Stimulated activated CD4-positive, alpha-beta T cell treated with anti-CD3 and anti-CD28 coated beads, Interleukin-15, amount 100 ng/mL, for 48 hours (primary cell): ENCODE results near the gene TRAFD1.
A peak's percentile ranks its signal among the peaks of the same experiment; 100 is the strongest.

Experiments used
- DNase-seq, 2 donors: peaks; one replicate each; pipeline ENCODE4 v3.0.0-alpha.2; 2020; ENCODE audit warnings: low read depth in 2 of 2

Gene TRAFD1

DNA sequence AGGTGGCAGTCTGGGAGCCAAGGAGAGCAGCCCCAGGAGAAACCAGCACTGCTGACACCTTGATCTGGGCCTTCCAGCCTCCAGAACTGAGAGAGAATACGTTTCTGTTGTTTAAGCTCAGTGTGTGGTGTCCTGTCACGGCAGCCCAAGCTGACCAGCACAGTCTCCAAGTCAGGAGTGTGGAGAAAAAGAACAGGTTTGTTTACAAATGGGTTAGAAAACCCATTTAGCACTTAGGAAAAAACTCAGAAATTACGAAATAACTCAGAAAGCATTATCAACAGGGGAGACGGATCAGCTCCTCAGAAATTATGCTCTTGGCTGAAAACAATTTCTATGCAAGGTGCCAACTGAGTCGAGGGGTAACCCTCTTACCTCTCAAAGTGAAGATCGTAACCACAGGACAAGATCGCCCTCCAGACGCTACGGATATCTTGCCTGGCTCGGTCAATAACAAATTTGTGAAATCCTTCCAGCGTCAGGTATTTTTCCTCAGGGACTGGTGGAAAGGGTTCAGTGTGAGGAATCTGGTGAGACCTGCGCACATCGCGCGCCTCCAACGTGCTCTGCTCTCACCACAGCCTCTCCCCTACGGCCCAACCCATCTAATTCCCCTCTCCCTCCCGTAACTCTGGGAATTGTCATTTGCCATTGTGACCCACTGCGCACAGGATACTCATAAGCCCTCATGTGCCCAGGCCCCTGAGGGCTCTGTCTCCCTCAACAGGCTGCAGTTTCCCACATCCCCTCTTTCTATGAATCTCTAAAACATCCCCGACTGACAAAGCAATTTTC, 50.2 kb downstream of the TRAFD1 start:
- DNase-seq = no peak

DNA sequence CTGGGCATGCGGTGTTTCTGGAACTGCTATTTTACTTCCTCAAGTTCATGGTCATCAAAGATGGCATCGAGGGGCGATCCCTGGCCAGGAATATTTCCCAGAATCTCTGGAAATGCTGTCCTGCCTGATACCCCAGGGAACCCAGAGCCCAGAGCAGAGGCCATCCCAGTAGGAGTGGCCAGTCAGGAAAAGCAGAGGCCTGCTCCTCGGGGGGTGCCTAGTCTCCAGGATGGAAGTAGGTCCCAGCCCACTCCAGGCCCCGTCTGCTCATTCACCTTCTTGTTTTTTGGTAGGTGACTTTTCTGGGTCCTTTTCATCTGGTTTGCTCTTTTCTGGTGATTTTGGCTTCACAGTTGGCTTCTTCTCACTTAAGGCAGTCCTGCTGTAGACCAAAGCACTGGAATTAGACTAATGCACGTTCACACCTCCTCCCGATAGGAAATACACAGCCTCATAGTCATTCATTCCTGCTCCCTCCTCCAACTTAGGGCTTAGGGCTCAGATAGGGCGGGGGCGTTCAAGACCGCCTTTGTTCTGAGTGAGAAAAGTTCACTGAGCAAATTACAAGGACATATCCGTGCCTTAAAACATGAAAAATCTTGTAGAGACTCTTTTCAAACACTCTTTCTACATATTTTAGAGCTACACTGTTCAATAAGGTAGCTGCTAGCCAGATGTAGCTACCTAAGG, 51.1 kb downstream of the TRAFD1 start:
- DNase-seq = no peak

DNA sequence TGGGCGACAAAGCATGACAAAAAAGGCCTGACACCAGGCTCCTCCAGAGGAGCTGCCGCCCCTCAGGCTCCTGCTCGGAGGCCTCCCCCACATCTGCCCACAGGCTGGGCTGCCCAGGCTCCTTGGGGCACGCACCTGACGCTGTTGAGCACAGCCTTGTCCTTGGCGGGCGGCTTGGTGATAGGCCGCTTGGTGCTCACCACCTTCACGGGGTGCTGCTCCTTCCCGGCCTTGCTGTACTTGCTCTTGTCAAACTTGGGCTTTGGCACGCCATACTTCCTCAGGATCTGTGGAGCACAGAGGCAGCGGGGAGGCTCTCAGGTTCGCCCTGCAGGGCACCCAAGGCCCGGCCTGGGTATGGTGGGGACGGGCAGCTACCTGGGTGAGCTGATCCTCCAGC, 53.4 kb downstream of the TRAFD1 start:
- no peak for DNase-seq

DNA sequence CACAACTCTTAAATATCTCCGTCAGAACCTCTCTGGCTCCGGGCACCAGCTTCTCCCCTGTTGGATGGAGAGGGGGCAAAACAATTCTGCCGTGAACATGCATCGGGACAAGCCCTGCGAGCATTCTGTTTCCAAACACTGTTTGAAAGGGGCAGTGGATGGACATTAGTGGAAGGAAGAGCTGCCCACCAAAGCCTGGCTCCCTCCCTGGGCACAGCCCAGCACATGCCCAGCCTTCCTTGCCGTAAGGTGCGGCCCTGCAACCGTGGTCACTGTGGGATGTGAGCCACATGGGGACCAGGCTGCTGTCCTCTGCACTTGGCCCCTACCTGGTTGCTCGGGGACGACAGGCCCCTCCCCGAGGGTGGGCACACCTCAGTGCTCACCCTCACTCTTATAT, 54.0 kb downstream of the TRAFD1 start:
- no peak for DNase-seq

DNA sequence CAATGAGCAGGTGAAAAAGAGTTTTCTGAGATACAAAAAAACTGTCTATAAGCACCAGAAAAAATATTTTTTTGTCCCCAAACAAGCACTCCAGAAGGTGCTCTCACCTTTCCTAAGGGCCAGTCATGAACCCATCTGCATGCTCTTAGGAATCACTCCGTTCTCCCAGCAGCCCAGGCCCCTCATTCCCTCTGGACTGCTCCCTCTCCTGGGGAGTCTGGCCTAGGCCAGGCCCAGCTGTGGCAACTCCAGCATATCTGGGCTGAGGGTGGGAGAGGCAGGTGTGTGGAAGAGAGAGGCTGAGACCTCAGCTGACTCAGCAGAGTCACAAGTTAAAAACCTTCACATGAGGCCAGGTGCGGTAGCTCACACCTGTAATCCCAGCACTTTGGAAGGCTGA, 54.6 kb downstream of the TRAFD1 start:
- DNase-seq = no peak

DNA sequence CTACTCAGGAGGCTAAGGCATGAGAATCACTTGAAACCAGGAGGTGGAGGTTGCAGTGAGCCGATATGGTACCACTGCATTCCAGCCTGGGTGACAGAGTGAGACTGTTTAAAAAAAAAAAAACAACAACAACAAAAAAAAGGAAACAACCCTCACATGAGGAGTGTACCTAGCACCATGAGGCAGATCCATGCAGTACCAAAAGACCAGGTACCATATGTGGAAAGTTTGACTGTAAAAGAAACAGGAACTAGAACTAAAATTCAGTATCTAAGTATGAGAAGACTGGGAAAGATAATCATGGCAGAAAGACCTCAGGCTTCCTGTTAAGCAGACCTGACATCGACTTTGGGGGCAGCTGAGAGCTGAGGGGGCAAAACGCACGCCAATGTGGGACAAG, 55.1 kb downstream of the TRAFD1 start:
- no peak for DNase-seq

DNA sequence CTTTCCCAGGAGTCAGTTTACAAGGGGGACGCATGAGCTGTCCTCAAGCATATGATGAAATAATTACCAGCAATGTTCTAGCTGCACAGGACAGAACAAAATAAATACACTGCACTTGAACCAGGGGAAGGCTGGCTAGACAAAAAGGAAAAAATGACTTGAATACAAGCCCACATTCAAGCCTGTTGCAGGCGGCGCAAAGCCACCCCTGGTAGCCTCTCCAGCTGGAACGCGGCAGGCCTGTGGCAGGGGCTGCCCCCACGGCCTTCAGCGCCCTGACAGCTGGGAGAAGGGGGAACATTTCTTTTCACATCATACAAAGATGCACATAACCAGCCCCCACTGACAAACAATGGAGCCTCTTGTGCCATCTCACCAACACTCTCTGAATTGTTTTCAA, 57.1 kb downstream of the TRAFD1 start:
- DNase-seq = no peak

DNA sequence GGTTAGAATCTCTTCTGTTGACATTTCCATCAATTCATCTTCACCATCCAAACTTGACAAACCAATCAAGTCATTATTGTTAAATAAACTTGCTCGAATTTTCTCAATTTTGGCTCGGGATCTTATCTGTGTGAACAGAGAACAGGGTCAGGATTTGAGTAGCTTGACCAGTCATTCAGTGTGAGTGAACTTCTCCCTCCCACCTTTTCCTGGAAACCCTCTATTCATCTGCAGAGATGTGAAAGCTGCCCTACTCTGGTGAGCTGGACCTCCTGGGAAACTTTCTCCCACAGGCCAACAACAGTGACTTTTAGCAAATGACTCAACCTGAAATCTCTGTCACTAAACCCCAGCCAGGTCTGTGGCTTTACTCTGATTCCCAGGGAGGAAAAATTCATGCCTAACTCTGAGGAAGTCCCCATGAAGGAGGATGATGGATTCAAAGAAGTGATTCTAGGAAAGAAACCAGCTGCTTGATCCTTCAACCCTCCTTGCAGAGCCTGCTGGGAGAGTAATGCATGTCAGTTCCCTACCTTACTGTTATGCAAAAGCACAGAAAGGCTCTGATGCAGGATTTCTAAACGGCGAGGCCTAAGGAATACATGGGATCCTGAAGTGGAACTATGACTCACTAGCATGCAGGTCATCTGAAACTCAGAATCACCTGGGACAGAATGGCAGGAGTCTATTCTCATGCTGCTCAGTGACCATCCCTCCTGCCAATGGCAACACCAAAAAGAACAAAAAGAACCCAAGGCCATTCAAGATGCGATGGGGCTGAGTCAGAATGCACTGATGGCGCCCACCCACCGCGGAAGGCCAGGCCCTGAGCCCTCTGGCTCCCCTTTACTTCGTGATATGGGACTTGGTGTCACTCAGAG, 58.0 kb downstream of the TRAFD1 start:
- peak in 1 of 2 donors; percentile 18 for DNase-seq

DNA sequence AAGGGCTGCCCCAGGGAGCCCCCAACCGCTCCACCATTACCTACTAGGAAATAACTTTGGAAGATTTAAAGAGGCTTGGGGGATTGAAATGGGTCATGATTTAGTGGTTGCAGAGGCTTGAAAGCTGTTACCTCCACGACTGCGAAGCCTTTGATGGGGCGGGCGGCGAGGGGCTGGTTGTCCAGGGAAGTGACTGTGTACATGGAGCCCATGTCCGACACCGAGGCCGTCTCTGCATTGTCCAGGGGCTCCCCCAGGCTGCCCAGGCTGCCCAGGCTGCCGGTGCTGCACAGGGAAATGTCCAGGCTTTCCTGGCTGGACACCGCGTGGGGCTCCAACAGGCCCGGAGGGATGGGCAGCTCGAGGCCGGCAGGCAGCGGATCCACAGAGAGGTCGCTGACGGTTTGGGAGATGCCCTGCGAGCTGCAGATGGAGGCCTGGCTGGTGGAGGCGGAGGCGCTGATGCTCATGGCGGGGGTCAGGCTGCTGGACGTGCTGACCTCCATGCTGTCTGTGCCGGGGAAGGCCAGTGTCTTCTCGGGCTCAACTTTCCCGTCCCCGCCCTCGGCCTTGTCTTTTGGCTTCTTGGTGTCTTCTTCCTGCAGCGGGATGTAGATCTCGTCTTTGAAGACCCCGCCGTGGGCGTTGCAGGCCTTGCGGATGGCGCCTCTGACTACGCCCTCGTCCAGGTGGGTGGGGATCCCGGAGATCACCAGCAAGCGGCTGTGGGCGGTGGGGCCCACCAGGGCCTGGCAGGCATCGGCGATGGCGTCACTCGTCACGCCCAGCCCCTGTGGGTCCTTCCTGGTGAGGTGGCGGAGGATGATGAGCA, 58.9 kb downstream of the TRAFD1 start:
- no peak for DNase-seq

DNA sequence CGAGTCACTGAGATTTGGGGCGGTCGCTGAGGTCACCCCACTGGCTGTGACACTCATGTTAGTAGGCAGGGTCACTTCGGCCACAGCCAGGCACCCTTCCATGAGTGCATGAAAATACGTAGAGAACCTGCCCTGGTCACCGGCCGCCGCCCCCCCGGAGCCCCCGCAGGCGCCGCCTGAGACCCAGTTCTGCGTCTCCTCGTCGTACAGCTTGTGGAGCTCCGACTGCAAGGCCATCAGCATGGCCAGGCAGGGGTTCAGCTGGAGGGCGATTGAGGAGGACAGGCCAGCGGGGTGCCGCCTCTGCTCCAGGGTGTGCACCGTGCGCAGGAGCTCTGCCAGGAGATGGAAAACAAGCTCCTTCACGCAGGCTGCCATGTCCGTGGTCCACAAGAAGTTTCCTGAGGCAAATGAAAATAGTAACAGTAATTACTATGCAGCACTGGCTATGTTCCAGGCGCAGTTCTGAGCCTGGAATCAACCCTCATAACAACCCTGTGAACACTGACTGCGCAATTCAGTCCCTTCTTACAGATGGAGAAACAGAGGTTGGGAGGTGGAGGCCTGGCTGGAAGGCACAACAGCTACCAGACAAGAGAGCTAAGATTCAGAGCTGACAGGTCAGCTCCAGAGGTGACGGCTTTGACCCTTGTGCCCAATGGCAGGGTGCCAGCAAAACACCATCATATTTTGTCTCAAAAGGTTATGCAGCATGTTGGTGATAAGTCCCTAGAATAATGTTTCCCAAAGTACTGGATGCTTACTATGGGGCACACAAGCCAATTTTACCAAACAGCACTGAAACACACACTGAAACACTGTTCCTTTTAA, 59.9 kb downstream of the TRAFD1 start:
- DNase-seq = no peak

DNA sequence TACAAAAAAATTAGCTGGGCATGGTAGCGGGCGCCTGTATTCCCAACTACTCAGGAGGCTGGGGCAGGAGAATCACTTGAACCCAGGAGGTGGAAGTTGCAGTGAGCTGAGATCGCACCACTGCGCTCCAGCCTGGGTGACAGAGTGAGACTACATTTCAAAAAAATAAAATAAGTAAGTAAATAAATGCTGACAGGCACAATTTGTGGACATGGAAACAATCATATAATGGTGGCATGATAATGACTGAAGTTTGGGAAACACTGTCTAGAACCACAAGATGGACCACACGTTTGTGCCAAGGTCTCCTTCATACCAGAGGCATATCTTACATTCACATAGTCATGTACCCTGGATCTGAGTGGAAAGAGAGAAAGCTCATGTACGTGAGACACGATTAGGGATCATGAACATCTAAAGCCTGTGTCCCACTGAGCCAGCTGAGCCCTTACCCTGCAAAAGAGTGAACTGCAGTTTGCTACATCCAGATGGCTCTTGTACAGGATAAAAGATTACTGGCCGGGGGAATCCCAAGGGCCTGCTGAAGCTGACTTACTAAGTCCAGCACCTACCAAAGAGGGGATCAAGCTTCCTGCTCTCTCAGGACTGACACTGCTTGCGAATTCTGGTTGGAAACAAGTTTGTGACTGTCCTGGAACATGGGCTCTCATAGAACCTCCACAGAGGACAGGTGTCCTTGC, 62.9 kb downstream of the TRAFD1 start:
- no peak for DNase-seq

DNA sequence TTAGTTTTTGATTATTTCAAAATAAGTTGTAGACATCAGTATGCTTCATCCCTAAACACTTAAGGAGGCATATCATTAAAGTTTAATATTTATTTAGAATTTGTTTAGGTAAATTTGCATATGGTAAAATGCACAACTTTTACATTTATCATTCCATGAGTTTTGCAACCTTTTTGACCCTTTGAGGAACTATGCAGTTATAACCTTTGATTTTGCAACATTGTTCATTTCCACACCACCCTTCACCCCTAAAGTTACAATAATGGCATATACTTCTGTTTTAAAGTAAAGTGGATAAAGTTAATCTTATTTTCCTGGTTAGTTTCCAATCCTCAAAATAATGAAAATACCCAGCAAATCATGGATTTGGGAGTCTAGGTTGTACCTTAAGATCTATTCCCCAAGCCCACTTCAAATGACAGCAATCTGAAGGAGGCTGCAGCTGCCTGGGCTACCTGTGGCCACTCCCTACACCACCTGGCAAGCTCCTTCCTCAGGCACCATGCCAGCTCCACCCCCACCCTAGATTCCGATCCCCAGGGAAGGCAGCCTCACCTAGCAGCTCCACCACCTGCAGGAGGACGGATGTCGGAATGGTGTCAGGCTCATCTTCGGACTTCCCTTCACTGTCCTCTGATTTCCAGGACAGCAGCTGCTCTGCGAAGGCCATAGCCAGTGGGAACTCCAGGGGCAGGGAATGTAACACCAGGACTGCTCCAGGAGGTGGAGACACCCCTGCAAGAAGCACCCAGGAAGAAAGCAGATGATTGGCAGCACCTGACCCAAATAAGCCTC, 65.1 kb downstream of the TRAFD1 start:
- DNase-seq = no peak

DNA sequence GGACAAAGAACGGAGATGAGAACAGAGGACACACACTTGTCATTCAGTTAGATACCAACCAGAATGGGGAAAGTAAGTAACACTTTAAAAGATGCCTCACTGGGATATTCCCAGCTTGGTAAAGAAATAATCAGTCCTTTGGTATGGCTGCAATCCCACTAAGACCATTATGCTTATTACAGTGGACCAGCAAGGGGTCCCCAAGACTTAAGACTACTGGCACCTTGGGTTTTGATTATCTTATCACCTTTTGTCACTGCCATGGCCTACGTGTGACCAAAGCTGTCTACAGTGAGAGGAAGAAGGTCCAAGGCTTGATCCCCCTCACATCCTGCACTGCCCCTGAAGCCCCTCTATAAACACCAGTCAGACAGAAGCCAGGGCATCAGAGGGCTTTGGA, 65.8 kb downstream of the TRAFD1 start:
- DNase-seq = no peak

DNA sequence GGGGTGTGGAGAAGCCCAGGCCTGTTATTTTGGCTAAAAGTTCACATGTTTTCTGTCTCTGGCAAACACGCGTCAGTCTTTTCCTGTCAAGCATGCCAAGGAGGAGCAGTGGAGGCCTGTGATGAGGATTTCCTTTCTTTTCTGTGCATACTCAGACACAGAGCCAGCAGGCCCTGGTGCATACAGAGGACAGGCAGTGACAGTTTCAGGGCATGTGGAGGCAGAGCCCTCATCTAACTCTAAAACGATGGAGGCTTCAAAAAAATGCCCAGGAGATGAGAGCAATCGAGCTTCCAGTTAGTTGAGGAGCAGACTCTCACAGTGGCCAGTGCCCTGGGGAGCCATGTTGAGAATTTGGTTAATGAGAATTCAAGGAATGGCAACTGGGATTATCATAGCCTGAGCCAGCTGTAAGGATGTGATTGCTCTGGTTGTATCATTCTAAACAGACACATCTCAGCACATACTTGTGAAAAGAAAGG, 66.5 kb downstream of the TRAFD1 start:
- DNase-seq = no peak

DNA sequence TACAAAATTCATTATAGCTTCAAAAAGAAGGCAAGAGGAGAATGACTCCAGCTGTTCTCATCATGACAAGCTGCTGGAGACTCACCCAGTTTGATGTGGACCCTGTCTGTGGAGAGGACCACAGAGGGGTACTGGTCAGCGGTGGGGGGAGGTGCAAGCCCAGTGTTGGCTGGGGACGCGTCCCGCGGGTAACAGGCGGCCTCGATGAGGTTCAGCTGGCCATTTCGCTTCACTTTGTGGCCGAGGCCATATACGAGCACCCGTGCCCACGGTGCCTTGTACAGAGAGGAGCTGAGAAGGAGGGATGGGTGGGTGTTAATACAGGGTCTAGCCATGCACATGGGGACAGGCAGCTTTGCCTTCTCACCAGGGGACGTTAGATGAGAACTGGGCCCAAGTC, 67.1 kb downstream of the TRAFD1 start:
- no peak for DNase-seq

DNA sequence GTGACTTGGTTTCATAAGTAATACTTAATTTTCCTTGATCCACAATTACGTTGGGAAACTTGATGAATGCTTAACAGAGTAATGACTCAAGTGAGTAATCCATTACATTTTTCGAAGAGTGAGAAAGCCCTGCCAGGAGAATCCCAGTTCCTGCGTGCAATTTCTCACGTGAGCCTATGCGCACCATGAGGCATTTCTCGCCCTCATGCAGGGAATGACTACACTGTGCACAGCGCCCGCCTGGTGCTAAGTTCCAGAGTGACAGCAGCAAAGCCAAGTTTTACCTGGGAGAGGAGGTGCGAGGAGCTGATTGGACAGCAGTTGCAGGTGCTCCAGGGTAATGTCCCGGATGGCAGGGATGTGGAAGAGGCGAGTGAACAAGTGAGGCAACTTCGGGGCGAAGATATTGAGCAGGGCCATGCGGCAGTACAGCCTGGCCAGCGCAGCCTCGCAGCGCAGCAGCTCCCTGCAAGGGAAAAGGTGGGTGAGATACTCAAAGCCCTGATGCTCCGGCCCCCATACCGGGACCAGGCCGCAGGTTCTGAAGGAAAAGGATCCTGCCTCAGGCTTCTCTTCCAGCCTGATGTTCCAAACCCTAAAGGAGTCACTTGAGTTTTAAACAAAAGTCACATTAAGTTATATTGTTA, 69.4 kb downstream of the TRAFD1 start:
- no peak for DNase-seq

DNA sequence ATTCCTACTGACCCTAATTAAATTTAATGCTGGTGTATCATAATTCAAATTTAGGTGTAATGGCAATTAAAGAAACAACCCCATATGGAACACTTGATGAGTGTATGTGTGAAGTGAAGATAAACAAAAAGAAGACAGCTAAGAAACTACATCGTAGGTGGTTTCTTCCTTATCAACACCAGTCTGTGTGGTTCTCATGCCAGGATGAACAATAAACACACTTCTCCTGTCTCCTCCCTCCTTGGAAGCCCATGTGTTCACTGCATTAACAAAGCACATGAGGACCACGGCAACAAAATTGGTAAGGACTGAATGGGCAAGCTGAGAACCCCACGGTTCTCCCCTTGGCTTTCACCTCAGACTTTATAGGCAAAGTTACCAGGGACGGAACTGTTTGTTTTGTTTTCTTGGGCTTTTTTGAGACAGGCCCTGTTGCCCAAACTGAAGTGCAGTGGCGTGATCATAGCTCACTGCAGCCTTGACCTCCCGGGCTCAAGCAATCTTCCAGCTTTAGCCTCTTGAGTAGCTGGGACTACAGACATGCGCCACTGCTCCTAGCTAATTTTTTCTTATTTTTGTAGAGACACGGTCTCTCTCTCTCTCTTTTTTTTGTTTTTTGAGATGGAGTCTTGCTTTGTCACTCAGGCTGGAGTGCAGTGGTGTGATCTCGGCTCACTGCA, 71.0 kb downstream of the TRAFD1 start:
- no peak for DNase-seq

DNA sequence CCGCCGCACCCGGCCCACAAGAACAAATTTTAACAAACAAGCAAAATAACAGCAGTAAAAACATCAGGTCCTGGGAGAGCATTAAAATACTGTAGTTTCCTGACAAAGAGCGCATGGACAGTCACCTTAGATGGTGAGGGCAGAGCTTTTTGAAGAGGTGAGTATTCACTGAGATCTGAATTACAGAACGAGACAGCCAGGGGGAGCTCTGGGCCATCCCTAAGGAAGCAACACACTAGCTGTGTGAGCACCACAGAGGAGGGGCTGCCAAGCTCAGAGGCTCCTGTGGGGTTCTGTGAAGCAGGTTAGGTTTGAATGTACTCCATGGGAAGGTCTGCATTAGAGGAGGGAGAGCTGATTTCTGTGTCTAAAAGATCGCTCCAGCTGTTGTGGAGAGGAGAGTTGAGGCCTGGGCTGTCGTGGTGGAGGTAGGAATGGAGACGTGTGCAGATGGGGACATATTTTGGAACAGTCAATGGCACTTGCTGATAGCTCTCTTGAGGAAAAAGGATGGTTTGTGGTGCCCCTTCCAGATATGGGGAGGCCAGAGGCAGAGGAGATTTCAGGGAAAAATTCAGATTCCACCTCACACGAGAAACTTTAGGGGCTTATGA, 72.9 kb downstream of the TRAFD1 start:
- peak; percentile 30 to 31 for DNase-seq
